Left hindlimb (tissue), 1 donor: Measurements from ENCODE around the gene NUDT22.
A peak's percentile ranks its signal among the peaks of the same experiment; 100 is the strongest.

Experiments used
- DNase-seq: peaks from one replicate; pipeline ENCODE4 v3.0.0-alpha.2; 2018

Gene NUDT22

DNA sequence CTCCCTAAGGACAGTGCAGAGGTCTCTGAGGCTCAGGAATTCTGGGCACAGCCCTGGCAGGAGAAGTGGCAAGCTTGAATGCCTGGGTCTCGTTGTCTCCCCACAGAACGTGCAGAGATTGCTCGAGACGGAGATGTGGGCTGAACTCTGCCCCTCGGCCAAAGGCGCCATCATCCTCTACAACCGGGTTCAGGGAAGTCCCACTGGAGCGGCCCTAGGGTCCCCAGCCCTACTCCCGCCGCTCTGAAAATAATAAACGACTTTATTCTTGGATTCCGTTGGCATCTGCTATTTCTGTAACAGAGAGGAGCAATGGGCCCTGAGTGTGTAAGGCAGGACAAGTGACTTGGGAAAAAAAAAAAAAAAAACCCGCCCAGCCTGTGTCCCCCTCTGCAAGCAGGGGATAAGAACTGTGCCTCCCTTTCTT, 3.7 kb downstream of the NUDT22 start:
- no peak for DNase-seq

DNA sequence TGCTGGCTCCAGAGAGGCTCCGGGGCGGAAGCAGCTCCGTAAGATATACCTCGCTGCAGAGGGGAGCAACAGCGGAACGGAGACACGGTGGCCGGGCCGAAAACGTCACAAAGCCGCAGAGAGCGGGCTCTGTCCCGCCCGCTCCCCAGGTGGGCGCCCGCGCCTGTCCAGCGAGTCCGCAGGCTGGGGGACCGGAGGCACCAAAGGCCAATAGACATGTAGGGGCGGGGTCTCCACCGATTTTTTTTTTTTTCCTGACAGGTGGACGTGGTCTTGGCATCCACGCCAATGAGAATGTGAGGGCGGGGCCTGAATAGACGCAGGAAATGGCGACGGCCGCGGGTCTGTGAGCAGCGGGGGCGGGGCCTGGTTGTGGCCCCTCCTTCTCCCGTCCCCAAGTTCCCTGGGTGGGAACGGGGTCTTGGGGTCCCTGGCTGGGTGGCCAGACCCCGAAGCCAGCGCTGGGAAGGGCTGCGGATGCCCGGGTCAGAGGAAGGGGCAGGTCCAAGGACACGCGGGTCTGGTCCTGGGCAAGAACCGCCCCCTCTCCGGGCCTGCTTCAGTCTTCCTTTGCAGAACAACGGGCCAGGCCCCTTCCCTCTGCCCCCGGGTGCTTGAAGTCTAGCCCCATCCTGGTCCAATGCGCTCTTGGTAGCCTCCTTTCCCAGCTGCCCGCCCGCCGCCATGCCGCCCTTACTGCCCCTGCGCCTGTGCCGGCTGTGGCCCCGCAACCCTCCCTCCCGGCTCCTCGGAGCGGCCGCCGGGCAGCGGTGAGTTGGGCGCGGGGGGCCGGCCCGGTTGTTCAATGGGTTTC, 4.3 kb downstream of the NUDT22 start, which contains the start of gene DNAJC4:
TSS of gene DNAJC4 (plus strand) at position 378 of the 814 bp plus-strand sequence. CDS start at position 685, 307 bp downstream.
- DNase-seq: peak; percentile 92

GRCh38 chr11:64230985-64231365, 4.9 kb downstream of the NUDT22 start:
- no peak for DNase-seq

DNA sequence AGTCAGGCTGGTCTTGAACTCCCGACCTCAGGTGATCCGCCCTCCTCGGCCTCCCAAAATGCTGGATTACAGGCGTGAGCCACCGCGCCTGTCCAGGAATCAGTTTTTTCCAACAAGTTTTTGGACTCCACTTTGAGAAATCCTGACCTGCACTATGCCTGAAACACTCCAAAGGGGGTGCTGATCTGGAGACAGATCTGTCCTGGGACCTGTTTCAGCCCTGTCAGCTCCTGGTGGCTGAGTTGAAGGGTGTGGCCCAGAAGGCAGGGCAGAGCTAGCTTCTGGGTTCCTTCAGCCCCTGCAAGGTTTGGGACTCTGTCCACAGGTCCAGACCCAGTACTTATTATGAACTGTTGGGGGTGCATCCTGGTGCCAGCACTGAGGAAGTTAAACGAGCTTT, 5.5 kb downstream of the NUDT22 start:
- DNase-seq: no peak

- DNase-seq: no peak
These were observed 6.3 kb downstream of the NUDT22 start for GRCh38 chr11:64232182-64232966.

DNA sequence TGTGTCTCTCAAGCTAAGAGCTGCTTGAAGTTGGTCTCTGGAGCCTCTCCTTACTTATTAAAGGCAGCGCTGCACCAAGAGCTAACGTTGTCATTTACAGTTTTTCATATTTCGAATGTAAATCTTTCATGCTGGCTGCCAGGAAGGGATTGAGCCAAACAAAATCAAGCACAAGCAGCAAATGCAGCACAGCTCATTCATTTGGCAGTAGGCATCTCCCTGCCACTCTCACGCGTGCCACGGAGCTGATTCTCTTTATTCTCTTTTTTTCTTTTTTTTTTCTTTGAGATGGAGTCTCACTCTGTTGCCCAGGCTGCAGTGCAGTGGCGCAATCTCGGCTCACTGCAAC, 6.9 kb downstream of the NUDT22 start:
- no peak for DNase-seq

- DNase-seq: peak; percentile 81
These were observed 8.0 kb downstream of the NUDT22 start, which contains the start of gene VEGFB for GRCh38 chr11:64233913-64234586. Gene VEGFB, plus strand, starts transcription at chr11:64234584. Its CDS starts 250 bp downstream, at chr11:64234834.

DNA sequence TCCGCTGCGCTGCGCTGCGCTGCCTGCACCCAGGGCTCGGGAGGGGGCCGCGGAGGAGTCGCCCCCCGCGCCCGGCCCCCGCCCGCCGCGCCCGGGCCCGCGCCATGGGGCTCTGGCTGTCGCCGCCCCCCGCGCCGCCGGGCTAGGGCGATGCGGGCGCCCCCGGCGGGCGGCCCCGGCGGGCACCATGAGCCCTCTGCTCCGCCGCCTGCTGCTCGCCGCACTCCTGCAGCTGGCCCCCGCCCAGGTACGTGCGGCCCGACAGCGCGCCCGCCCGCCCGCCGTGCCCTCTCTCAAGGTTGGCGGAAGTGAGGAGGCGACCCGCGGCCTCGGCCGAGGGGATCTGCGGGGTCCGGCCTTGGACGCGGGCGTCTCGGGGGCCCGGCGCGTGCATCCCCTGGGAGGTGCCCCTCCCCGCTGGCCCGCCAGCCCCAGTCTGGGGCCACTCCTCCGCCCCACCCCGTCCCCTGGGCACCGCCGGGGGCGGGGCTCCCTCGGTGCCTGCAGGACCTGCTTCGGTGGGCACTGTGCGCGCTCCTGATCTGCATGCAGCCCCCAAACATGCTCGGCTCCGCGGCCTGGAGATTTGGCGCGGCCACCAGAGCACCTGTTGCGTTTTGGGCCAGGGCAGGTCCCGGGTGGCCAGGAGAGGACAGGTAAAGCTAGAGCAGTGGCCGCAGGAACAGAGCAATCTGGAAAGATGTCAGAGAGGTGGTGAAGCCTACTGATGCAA, 8.7 kb downstream of the NUDT22 start:
- DNase-seq: no peak

DNA sequence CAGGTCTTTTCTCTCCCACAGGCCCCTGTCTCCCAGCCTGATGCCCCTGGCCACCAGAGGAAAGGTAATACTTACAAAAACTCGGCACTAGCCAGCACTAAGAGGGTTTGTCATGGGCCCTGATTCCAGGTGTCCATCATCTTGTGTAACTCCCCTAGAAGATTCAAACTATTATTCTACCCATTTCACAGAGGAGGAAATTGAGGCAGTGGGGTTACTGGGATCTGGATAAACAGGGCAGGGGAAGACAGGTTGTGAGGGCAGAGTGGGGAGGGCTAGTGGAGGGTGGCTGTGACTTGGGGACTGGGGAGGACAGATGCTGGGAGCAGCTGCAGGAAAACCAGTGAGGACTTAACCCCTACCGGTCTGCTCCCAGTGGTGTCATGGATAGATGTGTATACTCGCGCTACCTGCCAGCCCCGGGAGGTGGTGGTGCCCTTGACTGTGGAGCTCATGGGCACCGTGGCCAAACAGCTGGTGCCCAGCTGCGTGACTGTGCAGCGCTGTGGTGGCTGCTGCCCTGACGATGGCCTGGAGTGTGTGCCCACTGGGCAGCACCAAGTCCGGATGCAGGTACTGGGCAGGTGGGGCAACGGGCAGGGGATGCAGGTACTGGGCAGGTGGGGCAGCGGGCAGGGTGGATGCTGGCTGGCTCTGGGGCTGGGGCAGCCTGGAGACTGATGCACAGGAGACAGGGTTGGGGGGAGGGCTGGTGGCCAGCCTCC, 9.5 kb downstream of the NUDT22 start:
- DNase-seq: no peak

DNA sequence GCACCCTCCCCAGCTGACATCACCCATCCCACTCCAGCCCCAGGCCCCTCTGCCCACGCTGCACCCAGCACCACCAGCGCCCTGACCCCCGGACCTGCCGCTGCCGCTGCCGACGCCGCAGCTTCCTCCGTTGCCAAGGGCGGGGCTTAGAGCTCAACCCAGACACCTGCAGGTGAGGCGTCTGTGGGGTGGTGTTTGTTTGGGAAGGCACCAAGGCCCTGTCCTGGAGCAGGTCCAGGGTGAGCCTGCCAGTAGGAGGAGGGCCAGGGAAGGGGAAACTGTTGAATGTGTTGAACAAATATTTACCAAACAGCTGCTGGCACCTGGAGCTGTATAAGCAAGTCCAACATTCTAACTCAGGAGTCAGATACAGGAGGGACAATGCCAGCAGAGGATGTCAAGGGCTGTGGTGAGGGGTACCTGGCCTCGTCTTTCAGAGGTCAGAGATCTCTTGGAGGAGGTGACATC, 11.4 kb downstream of the NUDT22 start:
- no peak for DNase-seq

DNA sequence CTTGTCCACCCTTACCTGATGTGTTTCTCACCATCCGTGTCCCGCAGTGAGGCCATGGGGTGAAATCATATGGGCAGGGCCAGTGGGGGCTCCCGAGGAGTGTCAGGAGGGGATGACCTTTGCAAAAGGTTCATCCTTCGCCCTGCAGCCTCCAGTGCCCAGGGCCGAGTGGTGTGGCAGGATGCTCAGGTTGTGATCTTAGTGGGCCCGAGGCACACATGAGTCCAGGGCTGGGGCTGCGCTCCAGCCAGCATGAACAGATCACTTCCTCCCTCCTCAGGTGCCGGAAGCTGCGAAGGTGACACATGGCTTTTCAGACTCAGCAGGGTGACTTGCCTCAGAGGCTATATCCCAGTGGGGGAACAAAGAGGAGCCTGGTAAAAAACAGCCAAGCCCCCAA, 12.0 kb downstream of the NUDT22 start:
- no peak for DNase-seq

GRCh38 chr11:64238999-64239398, 12.9 kb downstream of the NUDT22 start:
- DNase-seq: no peak

- no peak for DNase-seq
These were observed 13.8 kb downstream of the NUDT22 start for GRCh38 chr11:64239662-64240434.

DNA sequence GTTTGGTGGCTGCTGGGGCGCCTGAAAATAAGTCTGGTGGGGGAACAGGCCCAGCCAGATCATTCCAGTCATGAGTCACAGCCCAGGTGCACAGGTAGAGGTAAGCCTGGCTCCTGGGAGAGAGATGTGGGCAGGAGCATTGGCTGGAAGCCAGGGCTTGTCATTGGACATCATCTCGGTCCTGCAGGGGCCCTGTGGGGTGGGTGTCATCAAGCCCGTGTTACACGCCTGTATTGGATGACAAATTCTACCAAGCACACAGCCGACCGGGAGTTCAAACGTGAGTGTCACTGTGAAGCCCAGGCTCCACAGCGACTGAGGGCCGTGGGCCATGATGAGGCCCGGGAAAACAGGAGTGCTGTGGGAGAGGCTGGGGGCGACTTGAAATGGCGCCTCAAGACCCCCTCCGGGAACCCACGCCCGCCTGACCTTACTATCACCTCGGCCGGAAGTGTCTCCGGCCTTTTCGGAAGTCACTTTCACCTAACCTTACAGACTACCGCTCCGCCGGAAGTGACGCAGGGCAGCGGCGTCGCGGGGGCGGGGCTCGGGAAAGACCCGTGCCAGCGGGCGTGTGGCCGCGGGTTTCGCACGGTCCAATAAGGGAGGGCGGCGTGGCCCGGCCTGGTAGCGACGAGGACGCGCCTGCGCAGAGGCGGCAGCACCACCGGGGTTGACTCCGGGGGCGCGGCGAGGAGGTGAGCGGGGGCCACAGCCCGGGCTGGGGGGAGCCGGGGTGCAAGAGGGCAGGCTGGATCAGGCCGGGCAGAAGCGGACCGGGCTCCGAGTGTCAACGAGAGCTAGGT, 14.6 kb downstream of the NUDT22 start, which contains the start of gene FKBP2:
TSS of gene FKBP2 (plus strand) at position 661 of the 806 bp plus-strand sequence. CDS start 1,293 bp downstream, outside the sequence.
- DNase-seq: peak; percentile 99

- DNase-seq: peak; percentile 100
These were observed 15.1 kb downstream of the NUDT22 start for GRCh38 chr11:64241241-64241490.

DNA sequence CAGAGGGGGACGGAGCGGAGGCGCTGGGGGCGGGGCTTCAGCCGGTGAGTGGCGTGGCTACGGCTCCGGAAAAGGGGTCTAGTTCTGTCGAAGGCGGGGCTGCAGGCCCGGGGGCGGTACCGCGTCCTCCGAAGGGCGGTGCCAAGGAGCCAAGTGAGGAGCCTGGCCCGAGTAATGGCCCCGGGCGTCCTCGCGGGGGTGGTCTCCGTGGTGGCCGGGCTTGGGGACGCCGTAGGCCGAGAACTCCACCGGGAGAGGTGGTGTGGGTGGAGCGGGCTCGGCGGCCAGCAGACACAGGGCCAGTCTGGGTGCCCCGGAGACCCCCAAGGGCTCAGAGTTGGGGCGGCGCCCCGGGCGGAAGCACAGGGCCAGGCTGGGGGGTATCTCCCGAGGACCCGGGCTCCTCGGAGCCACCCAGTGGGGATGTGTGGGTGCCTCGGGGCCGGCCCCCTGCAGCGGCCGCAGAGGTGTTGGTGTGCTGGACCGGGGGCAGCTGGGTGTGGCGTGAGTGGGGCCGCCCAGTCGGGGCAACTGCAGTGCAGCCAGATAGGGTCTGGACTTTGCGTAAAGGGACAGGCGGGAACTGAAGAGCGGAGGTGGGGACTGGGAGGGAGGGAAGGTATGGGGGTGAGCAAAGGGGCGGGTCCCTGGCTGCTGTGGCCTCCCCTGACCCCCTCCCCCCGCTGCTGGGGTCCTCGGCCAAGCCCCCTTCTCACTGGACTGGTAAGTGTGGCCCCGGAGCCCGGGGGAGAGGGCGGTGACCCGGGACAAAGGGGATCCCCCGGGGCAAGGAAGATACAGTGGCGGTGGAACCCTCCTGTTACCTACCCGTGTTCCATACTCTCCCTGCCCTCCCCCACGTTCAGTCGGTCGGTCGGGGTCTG, 15.7 kb downstream of the NUDT22 start:
- peak; percentile 77 for DNase-seq

GRCh38 chr11:64243236-64243854, 17.3 kb downstream of the NUDT22 start:
- no peak for DNase-seq

DNA sequence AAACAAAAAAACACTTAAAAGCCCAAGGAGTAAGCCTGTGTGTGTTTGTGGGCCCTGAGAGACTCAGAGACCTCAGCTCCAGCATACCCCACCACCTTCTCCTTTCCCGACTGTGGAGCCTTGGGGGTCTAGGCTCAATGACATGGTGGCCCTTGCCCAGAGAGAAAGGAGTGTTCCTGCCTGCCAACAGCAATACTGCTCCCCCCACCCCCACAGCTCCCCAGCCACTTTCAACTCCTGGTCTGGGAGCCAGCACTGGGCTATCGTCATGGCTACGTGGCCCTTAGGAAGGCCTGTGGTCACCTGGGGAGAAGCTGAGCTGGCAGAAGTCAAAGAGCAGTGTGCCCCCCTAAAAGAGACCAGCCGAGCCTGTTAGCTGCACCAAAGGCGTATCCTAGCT, 18.0 kb downstream of the NUDT22 start:
- DNase-seq: no peak

DNA sequence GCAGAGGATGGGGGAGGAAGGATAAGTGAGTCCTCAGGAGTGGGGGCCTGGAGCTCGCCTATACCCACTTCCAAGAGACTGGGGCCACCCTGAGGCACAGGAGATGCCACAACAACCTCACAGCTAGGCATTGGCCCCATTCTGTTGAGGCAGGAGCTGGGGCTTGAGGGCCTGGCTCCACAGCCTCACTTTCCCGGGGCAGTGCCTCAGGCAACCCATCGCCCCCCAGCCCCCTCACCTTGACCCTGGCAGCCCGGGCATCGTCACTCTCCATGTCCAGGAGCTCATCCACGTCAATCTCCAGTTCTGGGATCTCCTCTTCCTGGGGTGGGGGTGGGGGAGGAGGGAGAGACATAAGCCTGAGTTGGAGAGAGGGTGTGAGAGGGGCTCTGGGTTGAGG, 18.9 kb downstream of the NUDT22 start:
- DNase-seq: no peak
